GM19023 (cell line): ENCODE data around the gene SMOC2.
"Not testable (repeated sequence)": the region's sequence is repeated elsewhere in the genome, so short reads cannot be mapped to it uniquely, and the experiment has no call there.

Source experiments
- ATAC-seq: cut with Tn5 transposase; IDR thresholded peaks from one replicate; pipeline ENCODE4 v1.9.1; 2021; ENCODE audit warnings: mild to moderate bottlenecking, moderate library complexity; ENCODE audit not compliant: unreplicated experiment

Gene SMOC2

GRCh38 chr6:168563656-168564055 lies 122.7 kb downstream of the SMOC2 start:
- no peak for ATAC-seq

DNA sequence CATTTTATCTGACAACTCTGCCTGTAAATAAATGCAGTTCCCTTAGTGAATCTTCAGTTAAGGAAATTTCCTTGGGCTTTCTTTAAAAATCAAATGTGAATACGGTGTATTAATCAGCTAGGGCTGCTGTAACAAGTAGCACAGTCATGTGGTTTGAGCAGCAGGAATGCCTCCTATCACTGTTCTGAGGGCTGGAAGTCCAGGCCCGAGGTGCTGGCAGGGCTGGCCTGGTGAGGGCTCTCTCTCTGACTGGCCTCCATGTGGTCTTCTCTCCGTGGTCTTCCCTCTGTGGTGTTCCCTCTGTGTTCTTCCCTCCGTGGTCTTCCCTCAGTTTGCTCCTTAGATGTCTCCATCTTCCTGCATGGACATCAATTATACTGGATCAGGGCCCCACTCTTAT lies 124.1 kb downstream of the SMOC2 start:
- ATAC-seq: no peak

DNA sequence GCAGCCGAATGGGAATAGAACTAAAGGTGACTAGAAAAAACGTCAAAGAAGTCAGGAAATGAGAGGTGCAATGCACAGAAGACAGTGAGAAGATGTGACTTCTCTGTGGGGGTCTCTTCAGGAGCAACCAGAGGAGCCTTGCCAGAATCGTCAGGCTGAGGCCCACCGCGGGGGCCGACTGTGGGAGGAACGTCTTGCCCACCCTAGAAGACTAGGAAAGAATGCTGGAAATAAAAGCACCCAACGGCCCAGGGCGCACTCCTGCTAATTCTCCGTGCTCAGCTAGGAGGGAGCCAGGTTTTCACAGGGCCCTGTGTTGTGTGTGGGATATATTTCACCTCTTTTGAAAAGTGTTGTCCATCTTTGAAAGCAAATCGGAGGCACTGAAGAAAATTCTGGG lies 129.2 kb downstream of the SMOC2 start:
- no peak for ATAC-seq

DNA sequence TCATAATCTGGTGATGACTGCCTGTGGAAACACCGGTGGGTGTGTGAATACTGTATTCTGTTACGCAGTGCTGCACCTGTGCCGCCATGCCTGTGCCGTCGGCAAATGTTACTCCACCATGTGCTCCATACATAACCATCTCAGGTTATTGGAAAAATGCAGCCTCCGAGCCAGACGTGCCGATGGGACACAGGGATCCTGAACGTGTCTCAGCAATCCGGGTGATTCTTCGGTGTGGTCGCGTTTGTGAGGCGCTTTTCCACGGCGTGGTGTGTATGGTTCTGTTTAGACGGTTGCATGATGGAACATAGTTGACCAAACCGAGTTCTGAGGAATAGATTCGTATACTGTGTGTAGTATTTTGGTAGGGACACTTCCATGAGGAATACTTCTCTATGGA lies 130.3 kb downstream of the SMOC2 start:
- no peak for ATAC-seq

- not testable (repeated sequence) for ATAC-seq
Observed at GRCh38 chr6:168573276-168573835, 132.4 kb downstream of the SMOC2 start.

DNA sequence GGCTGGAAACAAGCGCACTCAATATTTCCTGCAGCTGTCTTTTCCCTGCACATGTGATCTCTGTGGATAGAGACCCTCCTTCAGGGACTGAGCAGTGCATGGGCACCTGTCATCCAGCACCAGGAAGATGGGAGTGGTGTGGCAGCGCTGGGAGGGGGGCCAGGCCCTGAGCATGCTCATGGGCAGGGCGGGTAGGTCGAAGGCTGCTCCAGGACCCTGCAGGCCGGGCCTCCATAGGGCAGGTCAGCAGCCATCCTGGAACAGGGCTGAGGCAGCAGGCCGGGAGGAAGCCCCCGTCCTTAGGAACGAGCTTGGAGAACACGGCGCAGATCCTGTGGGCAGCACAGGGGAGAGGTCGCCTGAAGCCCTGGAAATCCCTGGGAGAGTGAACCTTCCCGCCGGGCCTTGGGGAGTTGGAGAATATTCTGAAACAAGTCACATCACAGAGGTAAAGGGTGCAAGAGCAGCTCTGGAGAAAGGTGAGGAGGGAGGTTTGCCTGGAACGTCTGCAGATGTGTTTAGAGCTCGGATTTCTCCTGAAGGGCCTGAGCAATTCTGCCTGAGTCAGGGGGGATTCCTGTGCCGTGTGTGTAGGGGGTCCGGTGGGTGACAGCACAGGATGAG lies 133.2 kb downstream of the SMOC2 start:
- ATAC-seq: no peak

DNA sequence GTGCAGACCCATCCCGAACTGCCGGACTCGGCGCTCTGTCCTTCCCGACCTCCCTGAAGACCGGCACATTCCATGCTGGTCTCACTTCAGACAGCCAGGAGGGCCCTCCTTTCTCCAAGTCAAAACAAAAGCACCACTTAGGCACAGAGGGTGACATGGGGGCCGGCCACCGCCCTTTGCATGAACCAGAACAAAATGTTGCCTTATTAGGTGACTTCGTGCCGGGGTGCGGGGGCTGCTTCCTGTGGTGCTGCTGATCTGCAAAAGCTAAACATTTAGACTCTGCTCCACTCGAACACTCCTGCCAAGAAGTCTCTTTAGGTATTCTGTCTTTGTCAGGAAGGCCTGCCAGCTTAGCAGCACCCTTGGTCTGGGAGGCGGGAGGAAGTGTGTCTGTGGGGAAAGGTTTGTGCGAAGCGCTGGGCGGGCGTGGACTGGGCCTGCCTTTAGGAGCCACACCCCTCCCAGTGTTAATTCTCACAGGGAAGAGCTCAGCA lies 133.8 kb downstream of the SMOC2 start:
- no peak for ATAC-seq

DNA sequence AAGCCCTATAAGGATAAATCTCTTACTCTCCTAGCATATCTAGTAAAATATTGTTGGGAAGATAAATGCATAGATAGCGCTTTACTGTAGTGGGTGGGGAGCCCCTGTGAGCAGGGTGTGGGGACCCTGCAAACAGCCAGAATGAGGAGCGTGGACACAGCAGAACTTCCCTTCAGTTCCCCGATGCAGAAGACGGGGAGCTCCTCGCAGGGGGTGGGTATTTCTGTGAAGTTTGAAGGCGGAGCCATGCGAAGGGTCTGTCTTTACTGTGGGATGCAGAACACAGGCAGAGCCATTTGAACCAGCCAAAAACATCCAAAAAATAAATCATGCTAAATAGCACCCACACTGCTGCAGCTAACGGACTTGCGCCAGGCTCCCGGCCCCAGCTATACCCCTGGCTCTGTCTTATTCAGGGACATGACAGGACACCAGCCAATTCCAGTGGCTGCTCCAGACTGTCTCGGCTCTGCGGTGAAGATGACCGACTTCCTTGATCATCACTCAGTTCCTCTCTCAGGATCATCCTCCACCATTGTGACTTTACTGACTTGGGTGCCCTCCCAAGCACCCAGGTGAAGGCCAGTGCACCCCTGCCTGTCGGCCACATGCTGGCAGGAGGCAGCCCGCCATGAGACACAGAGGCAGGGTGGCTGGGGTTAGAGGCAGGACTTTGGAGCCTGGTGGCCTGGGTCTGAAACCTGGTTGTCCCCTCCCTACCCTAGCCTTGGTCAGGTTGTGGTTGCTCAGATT lies 134.5 kb downstream of the SMOC2 start:
- ATAC-seq: no peak

- no peak for ATAC-seq
Observed at GRCh38 chr6:168576388-168576787, 135.4 kb downstream of the SMOC2 start.

- ATAC-seq: no peak
Observed at GRCh38 chr6:168577496-168577895, 136.5 kb downstream of the SMOC2 start.

GRCh38 chr6:168578036-168578435 lies 137.1 kb downstream of the SMOC2 start:
- ATAC-seq: no peak

DNA sequence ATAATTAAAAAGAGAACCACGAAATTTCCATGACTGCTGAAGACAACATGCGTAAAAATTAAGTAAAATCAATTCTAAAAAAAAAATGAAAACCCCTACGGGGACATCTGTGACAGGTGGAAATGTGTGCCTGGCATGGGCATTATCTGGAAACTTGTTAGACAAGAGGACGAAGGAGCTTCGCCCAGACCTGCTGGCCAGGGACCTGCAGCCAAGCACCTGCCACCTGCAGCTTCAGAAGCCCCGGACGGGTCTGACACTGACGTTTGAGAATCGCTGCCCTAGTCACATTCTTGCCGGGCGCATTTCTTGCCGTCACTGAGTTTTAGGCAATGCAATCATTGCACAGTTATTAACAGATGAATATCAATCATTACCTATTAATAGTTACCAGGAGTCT lies 140.3 kb downstream of the SMOC2 start:
- ATAC-seq: no peak

- no peak for ATAC-seq
Observed at GRCh38 chr6:168581706-168582105, 140.7 kb downstream of the SMOC2 start.

- no peak for ATAC-seq
Observed at GRCh38 chr6:168582571-168582981, 141.6 kb downstream of the SMOC2 start.

- ATAC-seq: no peak
Observed at GRCh38 chr6:168583126-168583525, 142.1 kb downstream of the SMOC2 start.

DNA sequence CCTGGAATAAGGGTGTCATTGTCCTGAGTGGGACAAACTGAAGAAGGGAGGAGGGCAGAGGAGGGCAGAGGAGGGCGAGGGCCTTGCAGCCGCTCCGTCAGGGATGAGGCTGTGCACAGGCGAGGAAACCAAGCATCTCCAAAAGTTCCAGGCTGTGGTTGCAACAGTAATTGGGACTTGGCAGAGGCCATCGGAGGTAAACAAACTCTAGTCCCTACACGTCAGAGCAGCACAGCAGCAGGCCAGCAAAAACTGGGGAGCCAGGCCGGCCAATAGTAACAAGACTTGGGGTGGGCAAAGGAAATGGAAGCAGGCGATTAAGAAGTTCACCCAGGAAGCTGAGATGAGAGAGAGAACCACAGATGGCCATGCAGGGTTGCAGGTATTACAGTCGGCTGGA lies 142.8 kb downstream of the SMOC2 start:
- no peak for ATAC-seq

GRCh38 chr6:168584249-168584648 lies 143.3 kb downstream of the SMOC2 start:
- no peak for ATAC-seq

DNA sequence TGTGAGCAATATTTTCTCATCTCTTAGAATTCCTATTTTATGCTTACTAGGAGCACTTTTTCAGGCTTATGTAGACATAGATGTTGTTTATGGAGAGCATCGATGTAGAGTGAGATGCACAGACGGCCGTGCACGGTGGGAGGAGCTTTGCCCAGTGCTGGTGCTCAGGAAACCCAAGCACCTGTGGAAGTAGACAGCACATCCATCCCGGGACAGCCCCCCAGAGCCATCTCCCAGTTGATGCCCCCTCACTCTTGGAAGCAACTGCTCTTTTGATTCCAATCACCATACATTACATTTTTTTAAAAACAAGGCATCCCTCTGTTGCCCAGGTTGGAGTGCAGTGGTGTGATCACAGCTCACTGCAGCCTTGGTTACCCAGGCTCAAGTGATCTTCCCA lies 143.7 kb downstream of the SMOC2 start:
- no peak for ATAC-seq

DNA sequence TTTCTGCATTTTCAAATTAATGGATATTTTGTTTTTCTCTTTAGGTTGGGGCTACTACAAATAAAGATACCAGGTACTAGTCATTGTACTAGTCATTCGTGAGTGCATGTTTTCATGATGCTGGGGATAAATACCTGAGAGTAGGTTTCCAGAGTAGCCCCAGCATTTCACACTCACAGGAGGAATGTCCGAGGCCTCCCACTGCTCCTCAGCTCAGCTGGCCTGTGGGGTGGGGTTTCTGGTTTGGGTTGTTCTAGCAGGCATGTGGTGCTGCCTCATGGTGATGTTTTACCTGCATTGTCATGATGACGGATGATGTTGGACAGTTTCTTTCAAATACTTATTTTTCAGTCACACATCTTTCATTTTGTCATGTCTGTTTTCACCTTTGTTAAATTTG lies 144.5 kb downstream of the SMOC2 start:
- no peak for ATAC-seq

GRCh38 chr6:168589275-168589674 lies 148.3 kb downstream of the SMOC2 start:
- ATAC-seq: no peak

DNA sequence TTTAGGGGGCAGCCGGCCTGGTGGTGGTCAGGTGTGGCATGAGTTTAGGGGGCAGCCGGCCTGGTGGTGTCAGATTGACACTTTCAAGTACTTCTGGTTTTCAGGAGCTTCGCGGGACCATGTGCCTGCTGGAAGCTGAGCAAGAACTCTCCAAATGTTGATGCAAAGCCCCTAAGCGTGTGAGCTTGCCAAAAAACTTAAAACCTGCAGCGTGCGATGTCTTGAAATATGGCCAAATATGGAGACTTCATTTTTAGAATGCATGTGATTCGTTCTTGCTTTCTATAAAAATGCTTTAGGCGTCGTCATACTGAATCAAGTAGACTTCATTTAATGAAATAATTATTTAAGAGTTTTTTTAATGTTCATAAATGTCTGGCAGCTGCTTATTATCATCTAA lies 149.4 kb downstream of the SMOC2 start:
- no peak for ATAC-seq

GRCh38 chr6:168596344-168596743 lies 155.4 kb downstream of the SMOC2 start:
- ATAC-seq: no peak
